WTC11 (cell line): ENCODE results near the gene PPP2R1B. TPM values are rescaled to one million over a fixed set of nuclear protein-coding genes. Genes with fewer than 3 reads are reported as not detected.

Experiments used
- ATAC-seq: fragments of 200-7000 bp; cut with Tn5 transposase; 2 replicates; pipeline ENCODE4 v1.10.0; 2021; ENCODE audit warnings: mild to moderate bottlenecking, moderate library complexity
- CTCF ChIA-PET: fragments of 300-600 bp; sonication (Branson Sonifier 250); formaldehyde crosslinking; loops from one replicate; lab custom pipeline; 2021; ENCODE audit warnings: antibody characterized with exemption; lab: Charles Lee
- POLR2A ChIA-PET: fragments of 350-600 bp; sonication (Branson Sonifier 250); formaldehyde crosslinking; loops from one replicate; lab custom pipeline; 2021; ENCODE audit warnings: antibody characterized with exemption; lab: Charles Lee
- DNase-seq: peaks from one replicate; pipeline ENCODE4 v3.0.0; 2021; ENCODE audit warnings: low spot score
- H3K27ac Mint-ChIP-seq: 2 replicates; pipeline ENCODE4 v1.8.0; 2021; ENCODE audit warnings: mixed read lengths
- H3K27me3 Mint-ChIP-seq: 2 replicates; pipeline ENCODE4 v1.8.0; 2021; ENCODE audit warnings: low read depth, mild to moderate bottlenecking, moderate library complexity, mixed read lengths
- H3K36me3 Mint-ChIP-seq: 2 replicates; pipeline ENCODE4 v1.8.0; 2021; ENCODE audit warnings: mixed read lengths
- H3K4me1 Mint-ChIP-seq: 2 replicates; pipeline ENCODE4 v1.8.0; 2022; ENCODE audit warnings: mixed read lengths
- H3K4me3 Mint-ChIP-seq: 2 replicates; pipeline ENCODE4 v1.8.0; 2021; ENCODE audit warnings: mild to moderate bottlenecking, moderate library complexity, mixed read lengths
- H3K9me3 Mint-ChIP-seq: 2 replicates; pipeline ENCODE4 v1.8.0; 2021; ENCODE audit warnings: mixed read lengths
- ARID4B ChIP-seq: sonication (generic); formaldehyde crosslinking; IDR thresholded peaks from 2 replicates; pipeline ENCODE4 v1.8.0; 2023; ENCODE audit warnings: missing genetic modification reagents, mild to moderate bottlenecking, borderline replicate concordance
- E2F1 ChIP-seq: sonication (generic); formaldehyde crosslinking; IDR thresholded peaks from 2 replicates; pipeline ENCODE4 v1.8.0; 2022; ENCODE audit warnings: mild to moderate bottlenecking, missing genetic modification reagents
- E2F5 ChIP-seq: sonication (generic); formaldehyde crosslinking; IDR thresholded peaks from 2 replicates; pipeline ENCODE4 v1.8.1; 2022; ENCODE audit warnings: mild to moderate bottlenecking, moderate library complexity, missing genetic modification reagents
- GTF2I ChIP-seq: fragments of 250-450 bp; sonication (Bioruptor Pico); conservative IDR thresholded peaks from 2 replicates; pipeline ENCODE4 v1.4.0; 2021; ENCODE audit warnings: mild to moderate bottlenecking
- HMGA2 ChIP-seq: fragments of 250-450 bp; sonication (Bioruptor Pico); IDR thresholded peaks from 2 replicates; pipeline ENCODE4 v1.4.0; 2021; ENCODE audit warnings: mild to moderate bottlenecking, moderate library complexity
- MAX ChIP-seq: sonication (generic); formaldehyde crosslinking; IDR thresholded peaks from 2 replicates; pipeline ENCODE4 v1.8.0; 2022; ENCODE audit warnings: mild to moderate bottlenecking, missing genetic modification reagents
- MLX ChIP-seq: sonication (generic); formaldehyde crosslinking; IDR thresholded peaks from 2 replicates; pipeline ENCODE4 v1.8.1; 2023; ENCODE audit warnings: mild to moderate bottlenecking, missing genetic modification reagents, moderate library complexity
- MYBL2 ChIP-seq: sonication (generic); formaldehyde crosslinking; IDR thresholded peaks from 2 replicates; pipeline ENCODE4 v1.8.1; 2023; ENCODE audit warnings: mild to moderate bottlenecking, moderate library complexity, missing genetic modification reagents
- NFE2L1 ChIP-seq: sonication (generic); formaldehyde crosslinking; IDR thresholded peaks from 2 replicates; pipeline ENCODE4 v1.8.1; 2023; ENCODE audit warnings: missing genetic modification reagents
- NR1H2 ChIP-seq: sonication (generic); formaldehyde crosslinking; IDR thresholded peaks from 2 replicates; pipeline ENCODE4 v1.9.0; 2021; ENCODE audit warnings: mild to moderate bottlenecking, moderate library complexity, missing genetic modification reagents
- SMAD4 ChIP-seq: sonication (generic); formaldehyde crosslinking; IDR thresholded peaks from 2 replicates; pipeline ENCODE4 v1.8.0; 2022; ENCODE audit warnings: mild to moderate bottlenecking, missing genetic modification reagents
- ZBTB21 ChIP-seq: sonication (generic); formaldehyde crosslinking; IDR thresholded peaks from 2 replicates; pipeline ENCODE4 v1.8.1; 2023; ENCODE audit warnings: mild to moderate bottlenecking, missing genetic modification reagents, borderline replicate concordance
- ZNF281 ChIP-seq: sonication (generic); formaldehyde crosslinking; IDR thresholded peaks from 2 replicates; pipeline ENCODE4 v1.8.0; 2023; ENCODE audit warnings: mild to moderate bottlenecking, missing genetic modification reagents
- ZNF396 ChIP-seq: fragments of 250-450 bp; sonication (Bioruptor Pico); IDR thresholded peaks from 2 replicates; pipeline ENCODE4 v1.8.0; 2021; ENCODE audit warnings: mild to moderate bottlenecking, moderate library complexity, borderline replicate concordance
- ZNF532 ChIP-seq: fragments of 250-450 bp; sonication (Bioruptor Pico); IDR thresholded peaks from 2 replicates; pipeline ENCODE4 v1.9.0; 2021; ENCODE audit warnings: mild to moderate bottlenecking, borderline replicate concordance
- total RNA-seq: library from RNA; stranded (reverse); gene quantifications from 3 replicates; pipeline ENCODE4 v1.2.3, GENCODE V29; 2021

PPP2R1B gene
- total RNA-seq, 1 experiment from 2014 or later: 87.7 TPM

GRCh38 chr11:111698852-111699559, 67.2 kb downstream of the PPP2R1B start (continued):
- TF ChIP-seq ARID4B (CRISPR knock-in tag) (no peak), MAX (no peak)

- ATAC-seq: no peak
- DNase-seq: no peak
- Mint-ChIP-seq H3K4me3 (no peak overlapping the region), H3K4me1 (peaks cover 17% of the 10 kb centered on the region), H3K27ac (no peak overlapping the region), H3K9me3 (no peaks in the 10 kb centered on the region), H3K27me3 (no peaks in the 10 kb centered on the region), H3K36me3 (no peaks in the 10 kb centered on the region)
- ChIA-PET CTCF (interaction anchor here (1.2 to 1.5 kb wide), 3 partner anchors 111 to 243 kb away, joined by 3 to 4 read pairs (median 4); no protein-coding TSS in a partner anchor), POLR2A (no interaction called here)
- TF ChIP-seq MLX (CRISPR knock-in tag): no peak
- TF ChIP-seq ZNF396: no peak
- TF ChIP-seq HMGA2 (CRISPR knock-in tag): no peak
- TF ChIP-seq NR1H2: no peak
- no peak for TF ChIP-seq ZBTB21 (CRISPR knock-in tag)
- no peak for TF ChIP-seq SMAD4
- no peak for TF ChIP-seq GTF2I (CRISPR knock-in tag)
- TF ChIP-seq E2F1 (CRISPR knock-in tag): no peak
- TF ChIP-seq ZNF532 (CRISPR knock-in tag): no peak
- no peak for TF ChIP-seq ZNF281 (CRISPR knock-in tag)
- no peak for TF ChIP-seq MYBL2 (CRISPR knock-in tag)
- TF ChIP-seq NFE2L1: no peak
- no peak for TF ChIP-seq E2F5 (CRISPR knock-in tag)
- TF ChIP-seq, all 79 proteins: peak for 0
Observed at GRCh38 chr11:111697933-111698371, 68.2 kb downstream of the PPP2R1B start.
